Retinal pigment epithelial cell (primary cell): ENCODE measurements around the gene TMPRSS11E.
"Not testable (repeated sequence)": the region's sequence is repeated elsewhere in the genome, so short reads cannot be mapped to it uniquely, and the experiment has no call there.

Source experiments
- DNase-seq: peaks from one replicate; pipeline ENCODE4 v3.0.0-alpha.2; 2010; ENCODE audit warnings: low read depth
- H3K4me3 ChIP-seq: 2 replicates; pipeline ENCODE4 v1.5.1; 2011; ENCODE audit warnings: mild to moderate bottlenecking, low read length, control low read depth, moderate library complexity
- TF ChIP-seq, protein P1 (sequence below): conservative IDR thresholded peaks from 2 replicates; pipeline ENCODE4 v1.5.1; 2011; ENCODE audit warnings: low read depth, low read length, control low read depth, inconsistent platforms

The TMPRSS11E gene

GRCh38 chr4:68407868-68408190 is 39.4 kb upstream of the TMPRSS11E start:
- H3K4me3 ChIP-seq, result no peak overlapping the region
- TF ChIP-seq, protein P1, sequence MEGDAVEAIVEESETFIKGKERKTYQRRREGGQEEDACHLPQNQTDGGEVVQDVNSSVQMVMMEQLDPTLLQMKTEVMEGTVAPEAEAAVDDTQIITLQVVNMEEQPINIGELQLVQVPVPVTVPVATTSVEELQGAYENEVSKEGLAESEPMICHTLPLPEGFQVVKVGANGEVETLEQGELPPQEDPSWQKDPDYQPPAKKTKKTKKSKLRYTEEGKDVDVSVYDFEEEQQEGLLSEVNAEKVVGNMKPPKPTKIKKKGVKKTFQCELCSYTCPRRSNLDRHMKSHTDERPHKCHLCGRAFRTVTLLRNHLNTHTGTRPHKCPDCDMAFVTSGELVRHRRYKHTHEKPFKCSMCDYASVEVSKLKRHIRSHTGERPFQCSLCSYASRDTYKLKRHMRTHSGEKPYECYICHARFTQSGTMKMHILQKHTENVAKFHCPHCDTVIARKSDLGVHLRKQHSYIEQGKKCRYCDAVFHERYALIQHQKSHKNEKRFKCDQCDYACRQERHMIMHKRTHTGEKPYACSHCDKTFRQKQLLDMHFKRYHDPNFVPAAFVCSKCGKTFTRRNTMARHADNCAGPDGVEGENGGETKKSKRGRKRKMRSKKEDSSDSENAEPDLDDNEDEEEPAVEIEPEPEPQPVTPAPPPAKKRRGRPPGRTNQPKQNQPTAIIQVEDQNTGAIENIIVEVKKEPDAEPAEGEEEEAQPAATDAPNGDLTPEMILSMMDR, result no peak
- no peak for DNase-seq

DNA sequence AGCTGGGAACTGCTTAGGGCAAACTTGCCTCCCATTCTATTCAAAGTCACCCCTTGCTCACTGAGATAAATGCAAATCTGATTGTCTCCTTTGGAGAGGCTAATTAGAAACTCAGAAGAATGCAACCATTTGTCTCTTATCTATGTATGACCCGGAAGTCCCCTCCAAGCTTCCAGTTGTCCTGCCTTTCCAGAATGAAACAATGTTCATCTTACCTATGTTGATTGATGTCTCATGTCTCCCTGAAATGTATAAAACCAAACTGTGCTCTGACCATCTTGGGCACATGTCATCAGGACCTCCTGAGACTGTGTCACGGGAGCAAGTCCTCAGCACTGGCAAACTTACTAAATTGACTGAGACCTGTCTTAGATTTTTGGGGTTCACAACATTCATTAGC is 37.1 kb upstream of the TMPRSS11E start:
- H3K4me3 ChIP-seq, result no peak overlapping the region
- no peak for DNase-seq
- TF ChIP-seq, protein P1, result no peak

- TF ChIP-seq, protein P1, result no peak
- DNase-seq, result no peak
- no peak overlapping the region for H3K4me3 ChIP-seq
Measured at GRCh38 chr4:68410643-68411042, 36.6 kb upstream of the TMPRSS11E start.

DNA sequence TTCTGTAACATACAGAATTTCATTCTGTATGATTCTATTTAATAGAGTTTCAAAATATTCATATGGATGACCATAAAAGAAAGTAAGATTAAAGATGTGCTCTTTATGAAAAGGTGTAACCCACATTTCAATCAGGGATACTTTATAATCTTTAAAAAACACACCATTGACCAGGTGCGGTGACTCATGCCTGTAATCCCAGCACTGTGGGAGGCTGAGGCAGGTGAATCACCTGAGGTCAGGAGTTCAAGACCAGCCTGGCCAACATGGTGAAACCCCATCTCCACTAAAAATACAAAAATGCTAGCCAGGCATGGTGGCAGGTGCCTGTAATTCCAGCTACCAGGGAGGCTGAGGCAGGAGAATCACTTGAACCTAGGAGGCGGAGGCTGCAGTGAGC is 35.2 kb upstream of the TMPRSS11E start:
- DNase-seq, H3K4me3 ChIP-seq: not testable (repeated sequence)

DNA sequence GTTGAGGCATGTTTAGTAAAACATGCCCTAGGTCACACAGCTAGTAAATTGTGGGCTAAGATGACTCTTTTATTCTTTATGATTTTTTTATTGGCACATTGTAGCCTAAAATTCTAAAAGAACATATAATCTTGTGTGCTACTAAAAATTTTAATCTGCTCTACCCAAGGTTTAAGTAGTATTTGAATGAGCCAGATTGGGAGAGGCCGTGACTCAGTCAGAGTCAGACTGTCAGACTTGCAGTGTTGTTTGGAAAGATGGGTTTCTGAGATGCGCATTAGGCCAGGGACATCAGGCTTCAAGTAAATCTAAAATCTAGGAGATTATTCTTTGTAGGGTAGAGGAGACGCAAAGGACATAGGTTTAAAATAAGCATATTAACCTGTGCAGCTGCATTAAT is 30.7 kb upstream of the TMPRSS11E start:
- TF ChIP-seq, protein P1, result no peak
- no peak overlapping the region for H3K4me3 ChIP-seq
- DNase-seq, result no peak

GRCh38 chr4:68426516-68426915 is 20.7 kb upstream of the TMPRSS11E start:
- DNase-seq, result no peak
- TF ChIP-seq, protein P1, result no peak
- H3K4me3 ChIP-seq, result no peak overlapping the region

- TF ChIP-seq, protein P1, result no peak
- no peak overlapping the region for H3K4me3 ChIP-seq
- no peak for DNase-seq
Measured at GRCh38 chr4:68430337-68430736, 16.9 kb upstream of the TMPRSS11E start.

DNA sequence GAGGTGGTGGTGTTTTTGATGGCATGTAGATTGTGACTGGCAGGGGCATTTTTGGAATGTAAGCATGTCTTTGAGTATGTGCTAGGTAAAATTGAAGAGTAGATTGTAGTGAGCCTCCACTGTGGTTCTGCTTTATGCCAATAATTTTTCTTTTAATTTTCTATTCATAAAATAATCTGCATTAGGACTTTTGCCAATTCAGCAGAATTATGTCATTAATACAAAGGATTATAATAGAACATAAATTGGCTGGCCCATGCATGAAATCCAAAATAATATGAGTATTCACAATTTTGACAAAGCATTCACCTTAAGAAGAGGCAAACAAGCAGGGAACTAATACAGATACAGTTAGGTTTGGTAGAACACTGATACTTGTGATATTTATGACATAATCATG is 14.9 kb upstream of the TMPRSS11E start:
- no peak overlapping the region for H3K4me3 ChIP-seq
- no peak for DNase-seq
- TF ChIP-seq, protein P1, result no peak
